HG03095 (cell line): ENCODE results near the gene SNRNP35.
"Not testable (repeated sequence)": the region's sequence is repeated elsewhere in the genome, so short reads cannot be mapped to it uniquely, and the experiment has no call there.

Experiments used
- ATAC-seq: cut with Tn5 transposase; IDR thresholded peaks from one replicate; pipeline ENCODE4 v1.9.1; 2021; ENCODE audit warnings: moderate library complexity; ENCODE audit not compliant: unreplicated experiment

Gene SNRNP35

DNA sequence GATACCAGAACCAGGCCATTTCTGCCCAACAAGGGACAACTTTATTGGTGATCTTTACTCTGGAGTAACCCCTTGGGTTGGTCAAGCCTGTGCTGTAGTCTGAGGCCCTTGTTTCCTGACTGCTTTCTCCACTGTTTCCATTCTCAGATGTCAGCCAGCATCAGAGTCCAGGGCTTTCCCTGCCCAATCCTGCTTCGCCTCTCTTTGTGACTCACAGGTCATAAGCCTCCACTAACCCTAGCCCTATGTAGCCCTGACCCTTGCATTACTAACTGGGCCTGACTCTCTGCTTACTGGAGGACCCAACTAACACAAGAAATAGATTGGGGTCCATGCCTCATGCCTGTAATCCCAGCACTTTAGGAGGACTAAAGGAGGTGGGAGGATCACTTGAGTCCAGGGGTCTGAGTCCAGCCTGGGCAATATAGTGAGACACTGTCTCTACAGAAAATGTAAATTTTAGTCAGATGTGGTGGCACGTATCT is 8.6 kb upstream of the SNRNP35 start:
- ATAC-seq, result no peak

DNA sequence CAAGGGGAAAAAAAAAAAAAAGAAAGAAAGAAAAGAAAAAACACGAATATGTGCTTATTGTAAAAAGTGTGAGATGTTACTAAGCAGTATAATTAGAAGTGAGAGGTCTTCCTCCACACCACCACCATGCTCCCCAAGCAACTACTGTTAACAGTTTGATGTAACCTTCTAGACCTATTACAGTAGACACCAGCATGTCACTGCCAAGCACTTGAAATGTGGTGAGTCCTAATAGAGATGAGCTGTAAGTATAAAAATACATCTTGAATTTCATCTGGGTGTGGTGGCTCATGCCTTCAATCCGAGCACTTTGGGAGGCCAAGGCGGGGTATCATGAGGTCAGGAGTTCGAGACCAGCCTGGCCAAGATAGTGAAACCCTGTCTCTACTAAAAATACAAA is 8.1 kb upstream of the SNRNP35 start:
- no peak for ATAC-seq

DNA sequence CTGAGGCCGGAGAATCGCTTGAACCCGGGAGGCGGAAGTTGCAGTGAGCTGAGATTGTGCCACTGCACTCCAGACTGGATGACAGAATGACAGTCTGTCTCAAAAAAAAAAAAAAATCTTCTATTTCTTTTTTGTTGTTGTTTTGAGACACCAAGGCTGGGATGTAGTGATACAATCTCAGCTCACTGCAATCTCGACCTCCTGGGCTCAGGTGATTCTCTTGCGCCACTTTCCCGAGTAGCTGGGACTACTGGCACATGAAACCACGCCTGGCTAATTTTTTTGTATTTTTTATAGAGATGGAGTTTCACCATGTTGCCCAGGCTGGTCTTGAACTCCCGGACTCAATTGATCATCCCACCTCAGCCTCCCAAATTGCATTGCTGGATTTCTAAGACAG is 7.3 kb upstream of the SNRNP35 start:
- ATAC-seq, result no peak

DNA sequence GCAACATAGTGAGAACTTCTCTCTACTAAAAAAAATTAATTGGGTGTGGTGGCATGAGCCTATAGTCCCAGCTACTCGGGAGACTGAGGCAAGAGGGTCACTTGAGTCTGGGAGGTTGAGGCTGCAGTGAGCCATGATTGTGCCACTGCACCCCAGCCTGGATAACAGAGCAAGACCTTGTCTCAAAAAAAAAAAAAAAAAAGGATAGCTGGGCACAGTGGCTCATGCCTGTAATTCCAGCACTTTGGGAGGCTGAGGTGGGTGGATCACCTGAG is 5.7 kb upstream of the SNRNP35 start:
- ATAC-seq, result not testable (repeated sequence)

DNA sequence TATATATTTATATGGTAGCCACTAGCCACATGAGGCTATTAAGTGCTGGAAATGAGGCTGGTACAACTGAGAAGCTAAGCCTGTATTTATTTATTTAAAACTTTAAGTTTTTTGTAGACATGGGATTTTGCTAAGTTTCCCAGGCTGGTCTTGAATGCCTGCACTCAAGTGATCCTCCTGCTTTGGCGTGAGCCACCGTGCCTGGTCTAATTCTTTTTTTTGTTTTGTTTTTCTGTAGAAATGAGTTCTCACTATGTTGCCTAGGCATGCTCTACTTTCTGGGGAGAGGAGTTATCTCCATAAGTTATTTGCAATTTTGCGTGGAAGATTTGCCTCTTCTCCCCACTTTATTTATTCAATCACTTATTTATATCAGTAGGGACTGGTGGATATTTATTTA is 4.8 kb upstream of the SNRNP35 start:
- no peak for ATAC-seq

DNA sequence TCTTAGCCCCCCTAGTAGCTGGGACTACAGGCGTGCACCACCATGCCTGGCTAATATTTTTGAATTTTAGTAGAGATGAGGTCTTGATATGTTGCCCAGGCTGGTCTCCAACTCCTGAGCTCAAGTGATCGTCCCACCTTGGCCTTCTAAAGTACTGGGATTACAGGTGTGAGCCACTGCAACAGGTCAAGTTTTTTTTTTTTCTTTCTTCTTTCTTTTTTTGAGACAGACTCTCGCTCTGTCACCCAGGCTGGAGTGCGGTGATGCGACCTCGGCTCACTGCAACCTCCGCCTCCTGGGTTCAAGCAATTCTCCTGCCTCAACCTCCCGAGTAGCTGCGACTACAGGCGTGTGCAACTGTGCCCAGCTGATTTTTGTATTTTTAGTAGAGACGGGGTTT is 5.2 kb downstream of the SNRNP35 start:
- not testable (repeated sequence) for ATAC-seq

DNA sequence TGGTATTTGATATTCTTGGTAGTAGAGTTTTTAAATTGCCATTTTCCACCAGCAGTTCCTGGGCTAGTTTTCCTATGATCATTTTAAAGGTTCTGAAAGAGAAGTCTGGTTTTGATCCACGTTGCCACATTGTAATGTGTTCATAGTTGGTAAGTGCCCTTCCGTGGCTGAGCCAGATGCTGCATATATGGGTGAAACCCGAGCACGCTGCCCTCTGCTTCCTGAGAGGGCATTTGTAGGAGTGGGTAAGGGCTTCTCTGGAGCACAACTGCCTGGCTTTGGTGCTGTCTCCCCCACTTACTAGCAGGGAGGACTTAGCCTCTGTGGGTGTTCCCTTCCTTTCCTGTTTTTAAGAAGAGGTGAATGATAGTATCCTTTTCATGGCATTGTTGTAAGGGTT is 7.1 kb downstream of the SNRNP35 start:
- no peak for ATAC-seq

DNA sequence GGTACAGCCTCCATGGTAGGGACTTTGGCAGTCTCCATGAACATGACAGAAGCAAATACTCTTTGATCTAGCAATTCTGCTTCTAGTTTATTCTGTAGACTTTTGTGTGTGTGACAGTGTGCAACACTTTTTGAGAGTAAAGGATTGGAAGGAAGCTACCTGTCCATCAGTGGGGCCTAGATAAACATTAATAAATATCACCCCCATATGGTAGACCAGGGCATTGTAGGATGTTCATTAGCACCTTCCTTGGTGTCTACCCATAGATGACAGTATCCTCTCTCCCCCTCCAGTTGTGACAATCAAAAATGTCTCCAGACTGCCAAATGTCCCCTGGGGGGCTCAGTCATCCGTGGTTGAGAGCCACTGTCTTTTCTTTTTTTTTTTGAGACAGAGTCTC is 10.8 kb downstream of the SNRNP35 start:
- no peak for ATAC-seq

DNA sequence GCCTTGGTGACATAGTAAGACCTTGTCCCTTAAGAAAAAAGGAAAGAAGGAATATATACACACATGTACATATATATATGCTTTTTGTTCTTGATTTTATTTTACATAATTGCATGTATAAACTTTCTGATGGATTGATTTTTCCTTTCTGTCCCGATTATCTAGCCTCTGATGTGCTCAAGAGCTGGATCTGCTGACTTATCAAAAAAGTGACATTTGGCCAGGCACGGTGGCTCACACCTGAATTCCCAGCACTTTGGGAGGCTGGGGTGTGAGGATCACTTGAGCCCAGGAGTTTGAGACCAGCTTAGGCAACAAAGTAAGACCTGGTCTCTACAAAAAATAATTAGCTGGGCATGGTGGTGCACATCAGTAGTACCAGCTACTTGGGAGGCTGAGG is 12.0 kb downstream of the SNRNP35 start:
- no peak for ATAC-seq

DNA sequence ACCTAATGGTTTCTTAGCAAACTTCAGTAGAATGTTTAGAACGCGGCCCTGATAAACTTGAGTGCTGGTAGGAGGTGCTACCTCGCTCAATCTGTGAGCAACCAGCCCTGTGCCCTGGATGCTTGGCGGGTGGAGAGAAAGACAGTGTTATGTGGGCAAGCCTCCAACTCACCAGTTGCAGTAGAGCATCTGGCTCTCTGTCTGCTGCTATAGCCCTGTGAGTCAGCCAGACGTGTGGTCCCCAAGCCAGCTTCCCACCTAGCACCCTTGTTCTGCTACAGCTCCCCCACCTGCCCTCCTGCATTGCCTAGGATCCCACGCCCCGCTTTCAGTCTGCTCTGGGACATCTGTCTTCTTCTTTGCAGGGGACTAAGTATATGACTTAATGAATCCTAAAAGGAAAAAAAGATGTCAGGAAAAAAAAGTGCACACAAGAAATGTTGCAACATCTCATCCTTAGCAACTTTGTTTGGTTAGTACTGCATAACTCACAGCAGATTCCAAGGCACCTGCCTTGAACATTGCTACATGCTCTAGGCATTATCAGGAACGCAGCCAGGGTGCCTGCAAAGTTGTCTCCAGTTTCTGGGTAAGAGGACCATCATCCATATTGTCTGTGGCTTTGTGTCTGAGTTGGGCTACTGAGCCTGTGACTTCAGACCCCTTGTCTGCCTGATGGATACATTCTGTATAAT is 13.6 kb downstream of the SNRNP35 start:
- ATAC-seq, result no peak

DNA sequence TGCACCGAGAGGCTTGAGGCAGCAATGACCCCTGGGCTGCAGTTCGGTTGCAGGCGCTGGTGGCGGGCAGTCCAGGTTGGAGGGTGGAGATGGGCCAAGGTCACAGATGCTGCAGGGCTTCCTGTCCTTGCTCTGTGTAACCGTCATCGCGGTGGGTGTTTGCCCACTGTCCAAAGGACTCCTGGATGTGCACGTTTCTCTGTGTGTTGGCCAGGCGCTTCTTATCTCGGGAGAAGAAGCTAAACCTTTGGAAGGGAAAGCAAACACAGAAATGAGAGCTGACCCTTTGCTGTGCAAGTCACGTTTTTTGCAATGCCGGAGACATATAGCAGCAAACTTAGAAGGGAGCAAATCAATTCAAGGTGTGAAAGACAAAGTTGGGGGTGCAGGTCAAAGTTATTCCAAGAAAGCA is 14.5 kb downstream of the SNRNP35 start:
- no peak for ATAC-seq

DNA sequence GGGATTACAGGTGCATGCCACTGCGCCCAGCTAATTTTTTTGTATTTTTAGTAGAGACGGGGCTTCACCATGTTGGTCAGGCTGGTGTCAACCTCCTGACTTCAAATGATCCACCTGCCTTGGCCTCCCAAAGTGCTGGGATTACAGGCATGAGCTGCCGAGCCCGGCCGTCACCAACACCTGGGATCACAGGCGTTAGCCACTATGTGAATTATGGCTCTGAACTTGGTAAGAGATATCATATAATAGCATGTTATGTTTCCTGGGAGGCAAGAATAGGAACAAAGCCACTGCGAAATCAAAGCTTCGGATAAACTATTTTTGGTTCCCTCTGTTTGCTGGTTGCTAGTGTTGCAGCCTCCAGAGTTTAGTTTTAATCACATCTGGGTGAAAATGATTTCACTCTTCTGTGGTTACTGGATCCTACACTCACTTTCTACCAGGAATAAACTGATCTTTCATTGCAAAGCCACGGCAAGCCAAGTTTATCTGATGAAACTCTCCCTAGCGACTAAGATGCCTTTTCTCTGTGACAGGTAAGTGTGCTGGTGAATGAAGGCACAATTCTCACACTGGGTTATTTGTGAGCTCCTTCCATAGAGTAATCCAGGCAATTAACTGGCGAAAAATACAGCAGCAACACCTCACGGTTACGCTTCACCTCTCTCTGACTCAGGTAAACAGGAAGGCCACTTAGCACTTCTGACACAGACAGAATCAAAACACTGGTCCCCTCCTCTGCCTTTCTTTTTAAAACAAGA is 16.7 kb downstream of the SNRNP35 start:
- ATAC-seq, result no peak

DNA sequence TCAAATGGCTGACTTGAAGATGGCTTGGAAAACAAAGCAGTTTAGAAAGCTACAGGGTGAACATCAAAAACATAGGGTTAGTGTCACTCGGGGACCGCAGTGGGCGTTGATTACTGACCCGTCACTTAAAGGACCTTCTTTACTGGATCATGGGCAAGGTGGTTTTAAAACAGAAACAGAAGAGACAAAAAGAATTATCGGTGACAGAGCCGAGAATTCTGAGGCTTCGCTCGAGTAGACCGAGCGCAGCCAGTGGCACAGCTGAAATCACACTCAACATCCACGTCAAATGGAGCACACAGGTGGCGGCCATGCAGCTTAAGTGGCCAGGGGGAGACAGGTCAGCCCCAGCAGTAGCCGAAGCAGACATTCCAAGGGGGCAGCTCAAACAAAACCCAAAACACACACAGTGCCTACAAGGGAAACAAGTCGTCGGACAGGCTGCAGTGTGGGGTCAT is 17.3 kb downstream of the SNRNP35 start:
- no peak for ATAC-seq

DNA sequence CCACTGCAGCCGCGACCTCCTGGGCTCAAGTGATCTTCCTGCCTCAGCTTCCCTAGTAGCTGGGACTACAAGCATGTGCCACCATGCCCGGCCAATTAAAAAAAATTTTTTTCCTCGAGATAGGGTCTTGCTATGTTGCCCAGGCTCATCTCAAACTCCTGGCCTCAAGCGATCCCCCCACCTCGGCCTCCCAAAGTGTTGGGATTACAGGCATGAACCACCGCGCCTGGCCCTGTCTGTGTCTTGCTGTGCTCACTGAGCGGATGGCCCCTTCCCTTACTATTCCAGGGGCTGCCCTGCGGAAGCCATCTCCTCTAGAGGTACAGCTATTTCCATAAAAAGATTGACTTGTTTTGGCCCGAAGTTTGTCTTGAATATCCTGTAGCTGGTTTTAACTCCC is 20.1 kb downstream of the SNRNP35 start:
- no peak for ATAC-seq

DNA sequence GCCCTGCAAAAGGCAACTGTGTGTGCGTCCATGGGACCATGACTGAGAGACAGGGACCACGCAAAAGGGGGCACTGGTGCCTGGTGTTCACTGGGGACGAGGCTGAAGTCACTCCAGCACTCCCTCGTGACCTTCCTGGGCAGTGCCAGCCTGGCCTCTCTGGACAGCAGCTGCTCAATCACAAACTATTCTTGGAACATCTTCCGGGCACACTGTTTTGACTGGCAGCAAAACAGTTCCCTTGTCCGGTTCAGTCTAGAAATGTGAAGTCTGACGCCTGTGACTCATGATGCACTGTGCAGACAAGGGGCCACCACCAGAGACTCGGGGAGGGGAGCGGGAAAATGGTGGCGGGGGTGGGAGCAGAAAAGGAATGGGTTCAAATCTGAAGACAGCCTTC is 20.8 kb downstream of the SNRNP35 start:
- no peak for ATAC-seq

DNA sequence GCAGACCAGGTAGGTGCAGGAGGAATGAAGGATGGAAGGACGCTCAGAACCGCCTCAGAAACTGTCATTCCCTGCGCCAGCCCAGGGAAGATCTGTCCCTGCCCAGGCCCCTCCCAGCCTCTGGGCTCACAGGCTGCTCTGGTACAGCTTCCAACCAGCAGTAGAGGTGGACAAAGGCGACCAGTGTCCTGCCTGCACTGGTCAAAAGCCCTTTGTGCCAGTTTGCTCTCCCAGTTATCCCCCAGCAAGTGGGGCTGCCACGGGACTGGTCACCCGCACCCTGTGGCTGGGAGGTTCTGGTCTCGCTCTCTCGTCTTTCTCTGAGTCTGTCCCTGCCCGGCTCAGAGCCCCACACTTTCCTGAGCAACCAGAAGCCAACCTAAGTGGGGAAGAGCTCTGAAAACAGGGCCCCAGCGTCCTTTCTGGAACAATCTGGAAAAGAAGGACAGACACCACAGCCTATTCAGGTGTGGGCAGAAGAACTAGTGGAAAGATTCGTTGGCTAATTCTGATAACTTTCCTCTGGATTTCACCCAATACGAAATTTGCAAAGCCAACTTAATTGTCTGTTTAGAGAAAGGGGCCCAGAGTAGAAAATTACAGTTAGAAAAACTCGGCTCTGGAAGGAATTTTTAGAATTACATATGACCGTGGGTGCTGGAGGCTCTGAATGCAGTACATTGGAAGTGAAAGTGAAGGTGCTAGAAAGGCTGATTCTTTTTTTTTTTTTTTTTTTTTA is 21.7 kb downstream of the SNRNP35 start:
- ATAC-seq, result no peak

DNA sequence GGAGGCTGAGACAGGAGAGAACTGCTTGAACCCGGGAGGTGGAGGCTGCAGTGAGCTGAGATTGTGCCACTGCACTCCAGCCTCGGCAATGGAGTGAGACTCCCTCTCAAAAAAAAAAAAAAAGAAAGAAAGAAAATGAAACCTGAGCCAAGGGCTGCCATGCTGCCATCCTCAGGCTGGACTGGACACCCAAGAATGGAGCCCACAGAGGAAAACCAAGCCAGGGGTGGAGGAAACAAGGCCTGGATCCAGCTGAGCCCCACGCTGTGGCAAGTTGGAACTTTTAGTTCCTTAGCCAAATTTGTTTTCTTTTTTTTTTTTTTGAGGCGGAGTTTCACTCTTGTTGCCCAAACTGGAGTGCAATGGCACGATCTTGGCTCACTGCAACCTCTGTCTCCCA is 23.3 kb downstream of the SNRNP35 start:
- ATAC-seq, result not testable (repeated sequence)

DNA sequence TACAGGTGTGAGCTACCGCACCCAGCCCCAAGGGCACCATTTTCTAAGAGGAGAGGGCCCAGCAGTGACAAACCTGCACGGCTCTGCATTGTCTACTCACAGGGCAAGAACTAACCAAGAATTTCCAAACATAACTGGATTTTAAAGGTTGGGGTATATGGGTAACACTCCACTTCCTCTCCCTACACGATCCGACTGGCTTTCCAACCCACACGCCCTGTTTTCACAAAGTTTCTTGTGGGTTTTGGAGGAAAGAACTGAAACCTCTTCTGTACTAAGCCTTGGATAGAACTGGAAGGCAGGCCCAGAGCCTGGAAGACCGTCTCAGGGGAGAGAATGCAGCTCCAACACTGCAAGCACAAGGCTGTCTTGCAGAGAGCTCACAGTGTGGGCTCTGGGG is 24.9 kb downstream of the SNRNP35 start:
- ATAC-seq, result no peak

DNA sequence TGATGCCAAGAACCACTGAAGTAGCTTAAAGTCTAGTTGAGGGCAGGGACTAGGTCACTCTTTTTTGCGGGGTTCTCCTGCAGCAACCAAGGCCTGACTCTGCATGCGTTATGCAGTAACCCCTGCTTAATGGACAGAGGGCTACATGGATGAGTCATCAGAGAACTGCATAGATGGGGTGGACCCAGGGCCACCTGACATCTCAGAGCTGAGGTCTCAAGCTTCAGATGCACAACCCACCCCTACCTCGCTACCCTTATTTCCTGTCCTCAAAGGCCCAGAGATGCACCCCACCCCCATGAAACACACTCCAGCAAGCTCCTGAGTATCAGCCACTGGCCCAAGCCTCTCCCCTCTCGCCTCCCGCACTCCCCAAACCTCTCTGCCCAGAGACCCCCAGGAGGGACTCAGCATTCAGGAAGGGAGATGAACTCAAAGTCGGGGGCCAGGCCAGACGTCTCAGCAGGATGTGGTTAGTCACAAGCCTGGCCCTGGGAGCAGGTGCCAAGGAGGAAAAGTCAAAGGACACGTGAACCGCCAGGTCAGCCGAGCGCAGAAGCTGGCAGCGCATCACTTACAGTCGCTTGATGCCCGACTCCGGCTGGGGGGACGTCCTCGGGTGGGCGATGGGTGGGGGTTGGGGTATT is 25.8 kb downstream of the SNRNP35 start:
- ATAC-seq, result no peak

DNA sequence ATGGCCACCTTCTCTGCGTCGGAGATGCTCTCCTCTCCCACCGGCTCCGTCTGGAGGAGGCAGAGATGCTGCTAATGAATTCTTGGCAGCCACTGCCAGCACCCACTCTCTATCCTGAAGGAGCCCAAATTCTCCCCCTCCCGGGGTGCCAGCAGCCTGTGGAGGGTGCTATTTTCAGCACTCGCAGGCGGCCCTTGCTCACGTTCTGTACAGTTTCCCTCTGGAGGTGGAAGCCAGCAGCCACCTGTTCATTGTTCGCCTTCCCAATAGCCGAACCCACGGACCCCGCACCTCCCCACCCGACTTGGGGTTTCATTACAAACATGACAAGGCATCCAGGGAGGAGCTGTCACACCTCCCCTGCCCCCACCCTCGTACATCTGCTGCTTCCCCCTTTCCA is 27.8 kb downstream of the SNRNP35 start:
- no peak for ATAC-seq

DNA sequence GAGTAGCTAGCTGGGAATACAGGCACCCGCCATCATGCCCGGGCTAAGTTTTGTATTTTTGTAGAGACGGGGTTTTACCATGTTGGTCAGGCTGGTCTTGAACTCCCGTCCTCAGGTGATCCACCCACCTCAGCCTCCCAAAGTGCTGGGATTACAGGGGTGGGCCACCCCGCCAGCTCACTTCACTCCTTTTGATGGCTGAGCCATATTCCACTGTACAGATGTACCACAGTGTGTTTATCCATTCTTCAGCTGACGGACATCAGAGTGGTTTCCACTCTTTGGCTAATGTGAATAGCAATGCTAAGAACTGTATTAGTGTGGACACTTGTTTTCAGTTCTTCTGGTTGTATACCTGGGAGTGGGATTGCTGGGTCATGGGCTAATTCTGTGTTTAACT is 29.5 kb downstream of the SNRNP35 start:
- ATAC-seq, result no peak
